ENCODE data around the gene NDUFA9. TPM values are rescaled to one million over a fixed set of nuclear protein-coding genes. Genes with fewer than 3 reads are reported as not detected.

The NDUFA9 gene
- total and polyA plus RNA-seq, 2 donors (not counting 3 experiments of a cell fraction or from before 2014, with no cell fraction given): 86.7 to 113 TPM

DNA sequence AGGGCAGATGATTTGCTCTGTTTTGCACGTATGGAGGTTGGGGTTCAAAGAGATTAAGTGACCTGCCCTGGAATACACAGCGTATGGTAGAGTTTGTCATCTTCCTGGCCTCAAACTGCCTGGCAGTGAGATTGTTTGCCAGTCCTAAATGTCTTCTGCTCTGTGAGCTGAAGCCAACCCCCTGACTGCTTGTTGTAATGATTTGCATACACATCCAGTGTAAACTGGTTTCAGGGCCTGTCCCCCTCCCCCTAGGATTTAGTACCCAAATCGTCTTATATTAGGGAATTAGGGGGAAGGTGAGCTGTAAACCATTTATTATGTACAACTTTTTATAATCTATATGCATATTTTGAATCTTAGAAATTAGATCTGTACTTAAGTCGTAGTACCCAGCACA, 38.4 kb upstream of the NDUFA9 start:
- ChIA-PET CTCF (interaction anchor here (1.0 to 1.6 kb wide), 2 partner anchors 21 to 41 kb away, joined by 3 to 4 read pairs; no protein-coding TSS in a partner anchor), POLR2A (no interaction called here)
- H3K9me3 ChIP-seq (replicated peaks; ENCODE audit: control insufficient read depth, insufficient read depth, low read length): no peaks in the 10 kb centered on the region
- H3K36me3 ChIP-seq (ENCODE audit: control insufficient read depth in 2 of 2, extremely low read depth in 1 of 2, insufficient read depth in 2 of 2, low read length in 2 of 2): peaks cover 0 to 10% of the 10 kb centered on the region in 2 experiments
- no peaks in the 10 kb centered on the region for H3K27me3 ChIP-seq (ENCODE audit: control insufficient read depth in 2 of 2, insufficient read depth in 2 of 2, low read length in 2 of 2)
- H3K79me2 ChIP-seq (ENCODE audit: control insufficient read depth, insufficient read depth, low read length): peaks cover 3% of the 10 kb centered on the region
- H3K4me3 ChIP-seq (replicated peaks in 1 of 3; ENCODE audit: insufficient read depth in 1 of 3, low read depth in 1 of 3, low read length in 3 of 3): no peak overlapping the region
- H3K9me1 ChIP-seq (replicated peaks; ENCODE audit: control insufficient read depth, extremely low read depth, insufficient read depth, low read length): no peaks in the 10 kb centered on the region
- H3K9ac ChIP-seq (replicated peaks; ENCODE audit: extremely low read depth, insufficient read depth, low read length): no peak overlapping the region
- dilution Hi-C loops (cut with MboI; ENCODE audit: extremely low pct_ligation_motif_present, low sequenced_read_pairs): no loop called here
- no peak for TF ChIP-seq POLR2AphosphoS5 (IDR thresholded peaks at IDR 0.05; ENCODE audit: insufficient read depth, low read depth, low read length)
- TF ChIP-seq, protein P1, sequence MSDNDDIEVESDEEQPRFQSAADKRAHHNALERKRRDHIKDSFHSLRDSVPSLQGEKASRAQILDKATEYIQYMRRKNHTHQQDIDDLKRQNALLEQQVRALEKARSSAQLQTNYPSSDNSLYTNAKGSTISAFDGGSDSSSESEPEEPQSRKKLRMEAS (IDR thresholded peaks at IDR 0.05; ENCODE audit: insufficient read depth, insufficient read length): no peak
- TF ChIP-seq MYC (IDR thresholded peaks at IDR 0.05; ENCODE audit: low read depth, low read length): no peak
- TF ChIP-seq POLR2A (IDR thresholded peaks at IDR 0.05; ENCODE audit: low read depth, low read length): no peak
- TF ChIP-seq FOS (IDR thresholded peaks at IDR 0.05; ENCODE audit: borderline replicate concordance, insufficient read depth, low read length): no peak
- TF ChIP-seq, protein P2, sequence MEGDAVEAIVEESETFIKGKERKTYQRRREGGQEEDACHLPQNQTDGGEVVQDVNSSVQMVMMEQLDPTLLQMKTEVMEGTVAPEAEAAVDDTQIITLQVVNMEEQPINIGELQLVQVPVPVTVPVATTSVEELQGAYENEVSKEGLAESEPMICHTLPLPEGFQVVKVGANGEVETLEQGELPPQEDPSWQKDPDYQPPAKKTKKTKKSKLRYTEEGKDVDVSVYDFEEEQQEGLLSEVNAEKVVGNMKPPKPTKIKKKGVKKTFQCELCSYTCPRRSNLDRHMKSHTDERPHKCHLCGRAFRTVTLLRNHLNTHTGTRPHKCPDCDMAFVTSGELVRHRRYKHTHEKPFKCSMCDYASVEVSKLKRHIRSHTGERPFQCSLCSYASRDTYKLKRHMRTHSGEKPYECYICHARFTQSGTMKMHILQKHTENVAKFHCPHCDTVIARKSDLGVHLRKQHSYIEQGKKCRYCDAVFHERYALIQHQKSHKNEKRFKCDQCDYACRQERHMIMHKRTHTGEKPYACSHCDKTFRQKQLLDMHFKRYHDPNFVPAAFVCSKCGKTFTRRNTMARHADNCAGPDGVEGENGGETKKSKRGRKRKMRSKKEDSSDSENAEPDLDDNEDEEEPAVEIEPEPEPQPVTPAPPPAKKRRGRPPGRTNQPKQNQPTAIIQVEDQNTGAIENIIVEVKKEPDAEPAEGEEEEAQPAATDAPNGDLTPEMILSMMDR (IDR thresholded peaks at IDR 0.05; ENCODE audit: extremely low read depth in 1 of 2, insufficient read depth in 1 of 2, low read depth in 1 of 2, low read length in 2 of 2): no peak
- TF ChIP-seq GATA2 (IDR thresholded peaks at IDR 0.05; ENCODE audit: insufficient read depth, insufficient read length, low read depth, low read length): no peak
- TF ChIP-seq EZH2 (IDR thresholded peaks at IDR 0.05; ENCODE audit: borderline replicate concordance, low read depth, low read length, severe bottlenecking): no peak
- TF ChIP-seq JUN (IDR thresholded peaks at IDR 0.05; ENCODE audit: borderline replicate concordance, insufficient read depth, insufficient read length, low read depth): no peak
- H3K27ac ChIP-seq (ENCODE audit: insufficient read depth, low read depth, low read length): no peak overlapping the region
- H2AFZ ChIP-seq (ENCODE audit: low read depth, low read length): no peak overlapping the region
- no peaks in the 10 kb centered on the region for H4K20me1 ChIP-seq (replicated peaks; ENCODE audit: control insufficient read depth, extremely low read depth, insufficient read depth, low read length)
- FAIRE-seq (no peak), DNase-seq (ENCODE audit: low read depth, low spot score) (no peak)
- H3K4me1 ChIP-seq (ENCODE audit: control insufficient read depth, extremely low read depth, insufficient read depth, low read length): peaks cover 11% of the 10 kb centered on the region
- BruUV-seq (replicated peaks): no TSS peak
- no peak overlapping the region for H3K4me2 ChIP-seq (ENCODE audit: insufficient read depth, low read length)
- intact Hi-C loops (cut with micrococcal nuclease): no loop called here

Data from endothelial cell of umbilical vein (primary cell).